ENCODE results near the gene MAST4.
A peak's percentile ranks its signal among the peaks of the same experiment; 100 is the strongest.
"Not testable (repeated sequence)": the region's sequence is repeated elsewhere in the genome, so short reads cannot be mapped to it uniquely, and the experiment has no call there.

Gene MAST4

DNA sequence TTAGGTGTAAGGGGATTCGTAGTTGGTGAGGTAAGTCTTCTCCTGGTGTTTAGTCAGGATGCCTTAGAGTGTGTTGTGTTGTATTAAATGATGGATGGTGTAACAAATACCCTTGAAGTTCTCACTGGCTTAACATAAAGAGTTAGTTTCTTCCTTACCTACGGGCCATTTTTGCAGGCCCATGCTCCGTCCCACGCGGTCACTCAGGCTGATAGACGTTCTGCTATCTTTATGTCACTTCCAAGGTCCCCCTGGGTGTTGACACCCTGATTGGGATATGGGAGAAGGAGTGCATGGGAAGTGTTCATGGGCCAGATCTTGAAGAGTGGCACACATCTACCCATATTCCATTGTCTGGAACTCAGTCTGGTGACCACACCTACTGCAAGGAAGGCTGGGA is 214.0 kb downstream of the MAST4 start:
- DNase-seq (ENCODE audit: low read depth in 2 of 2), result no peak

DNA sequence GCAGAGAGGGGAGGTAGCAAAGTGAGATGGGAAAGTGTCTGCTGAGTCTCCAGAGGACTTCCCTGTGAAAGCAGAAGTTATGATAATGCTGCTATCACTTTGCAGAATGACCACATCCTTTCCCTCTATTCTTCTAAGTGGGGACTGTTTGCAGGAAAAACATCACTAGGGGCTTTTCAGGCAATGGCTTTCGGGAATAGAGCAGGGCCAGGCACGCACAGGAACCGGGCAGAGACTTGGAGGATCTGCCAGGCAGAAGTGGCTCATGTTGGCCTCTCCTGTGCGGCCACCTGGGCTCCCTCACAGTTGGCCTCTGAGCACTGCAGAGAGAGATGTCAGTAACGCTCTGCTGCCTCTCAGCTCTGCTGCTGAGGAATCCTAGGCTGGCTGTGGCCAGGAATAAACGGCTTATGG is 214.7 kb downstream of the MAST4 start:
- no peak for DNase-seq (ENCODE audit: low read depth in 2 of 2)

DNA sequence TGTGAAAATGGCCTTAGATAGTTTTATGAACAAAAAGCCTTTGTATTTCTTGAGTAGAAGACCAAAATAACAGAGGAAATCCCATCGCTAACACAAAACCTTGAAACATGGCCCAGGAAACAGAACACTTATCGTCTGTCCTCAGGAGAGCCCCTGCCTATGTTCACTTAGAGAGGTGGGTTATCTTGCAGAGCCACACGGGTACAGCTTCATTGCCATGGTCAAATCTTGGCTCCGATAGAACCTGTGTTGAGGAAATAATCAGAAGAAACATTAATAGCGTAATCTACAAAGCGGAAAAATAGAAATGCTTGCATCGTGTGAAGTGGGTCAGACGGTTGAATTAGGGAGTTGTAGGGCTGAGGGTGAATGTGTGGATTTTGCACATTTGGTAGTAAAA is 216.1 kb downstream of the MAST4 start:
- no peak for DNase-seq (ENCODE audit: low read depth in 2 of 2)

GRCh38 chr5:66813306-66813705 is 217.1 kb downstream of the MAST4 start:
- no peak for DNase-seq (ENCODE audit: low read depth in 2 of 2)

DNA sequence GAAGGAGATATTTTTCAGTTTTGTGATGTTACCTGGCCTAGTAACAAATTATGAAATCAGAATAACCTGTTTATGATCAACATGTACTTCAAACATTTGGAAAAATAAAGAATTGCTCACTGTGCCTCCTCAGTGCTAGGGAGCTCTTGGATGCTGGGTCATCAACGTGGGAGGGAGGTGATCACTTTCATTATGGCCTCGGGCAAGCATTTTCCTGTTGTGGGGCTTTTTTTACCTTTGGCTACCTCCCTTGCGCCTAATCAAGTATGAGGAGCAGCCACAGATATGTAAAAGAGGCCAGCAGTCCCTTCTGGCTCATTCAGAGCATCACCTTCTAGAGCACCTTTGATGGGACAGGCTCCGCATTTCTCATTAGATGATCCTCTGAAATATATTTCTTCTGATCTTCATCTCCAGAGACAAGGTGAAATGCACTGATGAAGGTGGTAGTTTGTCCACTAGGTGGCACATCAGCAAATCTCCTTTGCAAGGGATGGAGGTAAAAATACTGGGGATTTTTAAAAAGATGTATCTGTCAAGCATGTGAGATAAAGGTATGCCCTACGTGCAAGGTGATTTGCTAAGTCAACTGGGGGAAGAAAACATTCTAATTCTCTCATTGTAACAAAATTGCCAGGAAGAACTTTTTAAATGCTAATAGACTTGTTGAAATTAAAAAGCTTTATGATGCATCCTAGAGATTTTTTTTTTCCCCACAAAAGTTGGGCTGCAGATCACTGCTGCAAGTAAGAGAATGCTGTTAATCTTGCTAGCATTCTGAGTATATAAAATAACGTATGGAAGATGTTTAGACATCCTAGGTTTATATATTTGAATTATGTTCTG is 218.2 kb downstream of the MAST4 start:
- no peak for DNase-seq (ENCODE audit: low read depth in 2 of 2)

DNA sequence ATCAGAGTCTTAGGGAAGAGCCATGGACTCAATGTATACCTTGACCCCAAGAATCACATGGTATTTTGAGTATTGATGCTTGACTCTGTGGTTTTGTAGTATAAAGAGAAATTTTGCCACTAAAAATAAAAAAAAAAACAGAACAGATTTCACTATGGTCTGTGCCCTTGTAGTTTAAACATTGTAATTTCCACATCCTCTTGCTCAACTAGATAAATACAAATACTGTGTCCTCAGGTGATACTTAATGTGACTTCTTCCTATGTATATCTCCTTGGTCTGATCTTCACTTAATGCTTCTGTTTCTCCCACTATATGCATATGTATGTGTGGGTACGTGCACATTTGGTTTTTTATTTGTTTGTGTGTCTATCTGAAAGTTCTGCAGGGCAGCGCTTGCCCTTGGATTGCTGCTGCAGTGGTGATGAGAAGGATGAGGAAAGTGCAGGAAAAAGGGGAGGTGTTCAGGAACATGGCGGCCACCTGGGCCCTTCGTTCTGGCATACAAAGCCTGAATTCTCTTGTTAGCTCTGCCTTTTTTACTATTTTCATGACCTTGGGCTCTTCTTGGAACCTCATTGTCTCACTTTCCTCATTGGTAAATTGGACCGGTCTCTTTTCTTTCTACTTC is 222.2 kb downstream of the MAST4 start:
- no peak for DNase-seq (ENCODE audit: low read depth in 2 of 2)

DNA sequence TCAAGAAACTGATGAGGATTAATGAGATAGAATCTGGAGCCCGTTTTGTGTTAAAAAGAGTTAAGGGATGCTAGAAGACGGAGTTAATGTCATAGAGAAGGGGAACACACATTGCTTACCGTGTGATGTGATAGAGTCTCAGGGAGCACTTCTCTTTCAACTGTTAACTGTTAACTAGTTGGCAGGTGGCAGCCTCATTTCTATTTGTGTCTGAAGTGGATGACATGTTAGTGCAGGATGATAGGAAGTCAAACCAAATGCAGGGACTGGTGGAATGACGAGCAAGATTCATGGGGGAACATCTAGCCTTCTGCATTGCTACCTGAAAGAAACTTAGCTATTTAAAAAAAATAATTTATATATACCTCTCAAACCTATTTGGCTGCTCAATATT is 222.7 kb downstream of the MAST4 start:
- no peak for DNase-seq (ENCODE audit: low read depth in 2 of 2)

GRCh38 chr5:66820630-66821207 is 224.5 kb downstream of the MAST4 start:
- DNase-seq (ENCODE audit: low read depth in 2 of 2), result no peak

DNA sequence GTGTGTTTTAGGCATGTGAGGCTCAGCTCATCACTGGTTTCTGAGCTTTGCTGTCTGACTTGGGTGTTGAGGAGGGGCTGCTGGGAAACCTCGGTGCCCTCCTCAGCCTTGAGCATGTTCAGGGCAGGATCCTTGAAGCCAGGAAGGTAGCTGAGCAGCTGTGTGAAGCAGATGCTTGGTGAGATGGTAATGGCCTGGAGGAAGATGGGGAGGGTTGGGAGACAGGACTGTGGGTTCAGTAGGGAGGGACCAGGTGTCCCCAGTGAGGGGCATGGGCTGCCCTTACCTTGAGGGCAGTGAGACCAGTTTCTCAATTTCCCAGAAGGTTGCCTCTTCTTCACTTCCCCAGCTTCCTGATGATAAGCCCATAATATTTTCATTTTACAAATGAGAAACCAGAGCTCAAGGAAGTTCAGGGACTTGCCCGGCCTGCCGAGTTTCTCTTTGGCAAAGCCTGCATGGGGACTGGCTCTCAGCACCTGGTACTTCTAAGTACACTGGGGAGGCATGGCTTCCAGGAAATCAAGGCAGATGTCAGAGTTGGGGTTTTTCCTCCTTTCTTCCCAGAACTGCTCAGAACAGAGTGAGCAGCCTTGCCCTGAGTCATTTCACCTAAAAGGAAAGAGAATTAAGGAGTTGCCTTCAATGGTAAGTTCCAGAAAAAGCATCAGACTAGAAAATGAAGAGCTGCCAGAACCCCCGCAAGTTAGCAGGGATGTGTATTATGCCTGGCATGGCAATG is 225.7 kb downstream of the MAST4 start:
- no peak for DNase-seq (ENCODE audit: low read depth in 2 of 2)

GRCh38 chr5:66822906-66823305 is 226.7 kb downstream of the MAST4 start:
- not testable (repeated sequence) for DNase-seq (ENCODE audit: low read depth in 2 of 2)

DNA sequence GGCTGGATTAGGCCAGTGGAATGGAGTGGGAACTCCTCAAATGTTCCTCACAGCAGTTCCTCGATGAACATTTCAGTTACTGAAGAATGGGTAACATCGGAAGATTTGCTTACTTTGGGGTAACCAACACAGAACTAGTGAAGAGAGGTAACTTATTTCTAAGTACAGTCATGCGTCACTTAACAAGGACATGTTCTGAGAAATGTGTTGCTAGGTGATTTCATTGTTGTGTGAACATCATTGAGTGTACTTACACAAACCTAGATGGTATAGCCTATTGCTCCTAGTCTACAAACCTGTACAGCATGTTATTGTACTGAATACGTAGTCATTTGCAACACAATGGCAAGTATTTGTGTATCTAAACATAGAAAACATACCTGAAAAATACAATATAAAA is 228.3 kb downstream of the MAST4 start:
- DNase-seq (ENCODE audit: low read depth in 2 of 2), result no peak

DNA sequence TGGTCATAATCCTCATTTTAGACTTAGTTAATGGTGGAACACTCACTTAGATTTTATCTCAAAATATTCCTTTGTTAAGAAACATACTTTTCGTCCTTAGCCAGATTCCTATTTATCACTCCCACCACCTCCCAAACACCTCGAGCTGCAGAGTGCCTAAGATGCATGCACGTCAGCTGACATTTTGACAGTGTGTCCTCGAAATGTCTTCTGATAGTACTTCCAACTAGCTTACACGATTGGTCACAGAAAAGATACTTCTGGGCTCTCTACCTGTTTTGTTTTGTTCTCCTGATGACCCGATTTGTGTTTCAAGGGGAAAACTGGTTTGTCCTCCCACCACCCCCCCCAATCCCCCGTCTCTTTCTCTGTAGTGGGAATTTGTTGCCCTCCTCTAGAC is 230.1 kb downstream of the MAST4 start:
- no peak for DNase-seq (ENCODE audit: low read depth in 2 of 2)

- no peak for DNase-seq (ENCODE audit: low read depth in 2 of 2)
These were observed 230.5 kb downstream of the MAST4 start for GRCh38 chr5:66826696-66827095.

DNA sequence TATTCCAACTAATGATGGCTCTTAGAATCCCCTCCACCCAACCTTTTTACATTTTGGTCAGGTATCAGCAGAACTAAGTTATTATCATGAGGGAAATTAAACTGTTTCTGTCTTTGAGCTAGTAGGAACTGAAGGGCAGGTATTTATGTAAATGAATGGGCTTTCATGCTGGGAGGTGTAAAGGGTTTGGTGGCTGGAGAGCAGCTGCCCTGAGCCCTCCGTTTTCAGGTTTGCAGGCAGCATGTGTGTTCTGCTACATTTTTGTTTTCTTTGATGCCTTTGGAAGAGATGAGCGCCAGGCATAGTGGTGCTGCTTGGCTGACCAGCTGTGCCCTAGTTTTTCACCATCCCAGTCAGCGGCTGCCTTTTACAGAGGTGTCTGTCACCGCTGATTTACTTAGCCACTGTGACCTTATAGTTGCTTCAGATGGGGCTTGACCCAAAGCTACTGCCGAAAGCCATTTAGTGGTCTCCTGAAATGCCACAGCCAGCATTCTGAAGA is 231.9 kb downstream of the MAST4 start:
- DNase-seq (ENCODE audit: low read depth in 2 of 2), result no peak

GRCh38 chr5:66828548-66829357 is 232.6 kb downstream of the MAST4 start:
- DNase-seq (ENCODE audit: low read depth in 2 of 2), result peak; percentile 34

- DNase-seq (ENCODE audit: low read depth in 2 of 2), result no peak
These were observed 233.1 kb downstream of the MAST4 start for GRCh38 chr5:66829358-66829674.

GRCh38 chr5:66829826-66830225 is 233.6 kb downstream of the MAST4 start:
- no peak for DNase-seq (ENCODE audit: low read depth in 2 of 2)

- DNase-seq (ENCODE audit: low read depth in 2 of 2), result no peak
These were observed 234.4 kb downstream of the MAST4 start for GRCh38 chr5:66830636-66831035.

- DNase-seq (ENCODE audit: low read depth in 2 of 2), result no peak
These were observed 243.5 kb downstream of the MAST4 start for GRCh38 chr5:66839636-66840185.

- no peak for DNase-seq (ENCODE audit: low read depth in 2 of 2)
These were observed 244.4 kb downstream of the MAST4 start for GRCh38 chr5:66840511-66841013.

- no peak for DNase-seq (ENCODE audit: low read depth in 2 of 2)
These were observed 245.1 kb downstream of the MAST4 start for GRCh38 chr5:66841264-66841663.

All from fibroblast of skin of left quadriceps (primary cell).